Prostate gland (tissue), 2 donors: ENCODE data around the gene TMEM263. TPM values are rescaled to one million over a fixed set of nuclear protein-coding genes. Genes with fewer than 3 reads are reported as not detected.

Source experiments
- DNase-seq: peaks from one replicate; pipeline ENCODE4 v3.0.0-alpha.2; 2019; ENCODE audit warnings: low spot score
- H3K27ac ChIP-seq, 2 donors: fragments of 200-600 bp; sonication (generic); 2 replicates each; pipeline ENCODE4 v1.5.1; 2017 to 2019
- H3K27me3 ChIP-seq: fragments of 200-600 bp; sonication (generic); replicated peaks from 2 replicates; pipeline ENCODE4 v1.5.1; 2019; ENCODE audit not compliant: insufficient read depth
- H3K36me3 ChIP-seq, 2 donors: fragments of 200-600 bp; sonication (generic); 1 replicate in 1 of 2; 2 replicates in 1 of 2; pipeline versions ENCODE4 v1.5.1 to v1.8.1; 2017 to 2019
- H3K4me1 ChIP-seq: fragments of 200-600 bp; sonication (generic); replicated peaks from 2 replicates; pipeline ENCODE4 v1.5.1; 2019
- H3K4me3 ChIP-seq, 2 donors: fragments of 200-600 bp; sonication (generic); 2 replicates each; pipeline ENCODE4 v1.5.1; 2017 to 2019
- H3K9me3 ChIP-seq: fragments of 200-600 bp; sonication (generic); 2 replicates; pipeline ENCODE4 v1.5.1; 2017
- POLR2A ChIP-seq: fragments of 450-650 bp; IDR thresholded peaks from one replicate; pipeline ENCODE4 v1.6.1; 2016; ENCODE audit warnings: antibody characterized with exemption, mild to moderate bottlenecking
- POLR2AphosphoS5 ChIP-seq: sonication (generic); formaldehyde crosslinking; IDR thresholded peaks from one replicate; pipeline ENCODE4 v1.6.1; 2017; ENCODE audit warnings: antibody characterized with exemption
- WGBS: methylation state at CpG from one replicate; pipeline ENCODE4 v1.1.5; 2018; 5-methylcytosine and 5-hydroxymethylcytosine counted together
- intact Hi-C: fragments of 100-400 bp; cut with DNase I; formaldehyde crosslinking; loops from one replicate; pipeline ENCODE4 v1.14.2; 2022
- total RNA-seq, 2 donors: library from RNA; depleted of rRNA; stranded (reverse); fragments of >200 nt; gene quantifications; one replicate each; pipeline ENCODE4 v1.1.0, GENCODE V29; 2016
- TF ChIP-seq, protein P1 (sequence below), 4 experiments: fragments of 200-600 bp in 2 of 4; fragments of 450-650 bp in 2 of 4; sonication (generic) in 2 of 4; IDR thresholded peaks; 1 replicate in 3 of 4; 2 replicates in 1 of 4; pipeline ENCODE4 v1.5.1; 2016 to 2019; ENCODE audit warnings: antibody characterized with exemption in 4 of 4, mild to moderate bottlenecking in 2 of 4, moderate library complexity in 2 of 4

The TMEM263 gene
- total RNA-seq, 2 donors from 2014 or later = 41.7 to 44.4 TPM

GRCh38 chr12:106971065-106971464 lies 15.4 kb downstream of the TMEM263 start:
- H3K4me3 ChIP-seq = no peak overlapping the region
- H3K36me3 ChIP-seq = no peaks in the 10 kb centered on the region
- H3K9me3 ChIP-seq = no peaks in the 10 kb centered on the region
- no peaks in the 10 kb centered on the region for H3K4me1 ChIP-seq
- WGBS = 94% methylated on average over 2 of the region's 2 CpGs
- TF ChIP-seq, protein P1, sequence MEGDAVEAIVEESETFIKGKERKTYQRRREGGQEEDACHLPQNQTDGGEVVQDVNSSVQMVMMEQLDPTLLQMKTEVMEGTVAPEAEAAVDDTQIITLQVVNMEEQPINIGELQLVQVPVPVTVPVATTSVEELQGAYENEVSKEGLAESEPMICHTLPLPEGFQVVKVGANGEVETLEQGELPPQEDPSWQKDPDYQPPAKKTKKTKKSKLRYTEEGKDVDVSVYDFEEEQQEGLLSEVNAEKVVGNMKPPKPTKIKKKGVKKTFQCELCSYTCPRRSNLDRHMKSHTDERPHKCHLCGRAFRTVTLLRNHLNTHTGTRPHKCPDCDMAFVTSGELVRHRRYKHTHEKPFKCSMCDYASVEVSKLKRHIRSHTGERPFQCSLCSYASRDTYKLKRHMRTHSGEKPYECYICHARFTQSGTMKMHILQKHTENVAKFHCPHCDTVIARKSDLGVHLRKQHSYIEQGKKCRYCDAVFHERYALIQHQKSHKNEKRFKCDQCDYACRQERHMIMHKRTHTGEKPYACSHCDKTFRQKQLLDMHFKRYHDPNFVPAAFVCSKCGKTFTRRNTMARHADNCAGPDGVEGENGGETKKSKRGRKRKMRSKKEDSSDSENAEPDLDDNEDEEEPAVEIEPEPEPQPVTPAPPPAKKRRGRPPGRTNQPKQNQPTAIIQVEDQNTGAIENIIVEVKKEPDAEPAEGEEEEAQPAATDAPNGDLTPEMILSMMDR (IDR thresholded peaks at IDR 0.05) = no peak
- no peak for TF ChIP-seq POLR2A
- H3K27me3 ChIP-seq = no peaks in the 10 kb centered on the region
- no peak for DNase-seq
- intact Hi-C loops = no loop called here
- no peak overlapping the region for H3K27ac ChIP-seq

GRCh38 chr12:106973545-106973944 lies 17.8 kb downstream of the TMEM263 start:
- Histone ChIP-seq H3K4me3 (no peak overlapping the region), H3K4me1 (no peaks in the 10 kb centered on the region), H3K36me3 (no peaks in the 10 kb centered on the region), H3K27ac (no peak overlapping the region), H3K9me3 (no peaks in the 10 kb centered on the region), H3K27me3 (no peaks in the 10 kb centered on the region)
- TF ChIP-seq, protein P1 (IDR thresholded peaks at IDR 0.05) = no peak
- no peak for TF ChIP-seq POLR2A
- no peak for TF ChIP-seq POLR2AphosphoS5
- intact Hi-C loops = no loop called here
- no peak for DNase-seq

GRCh38 chr12:106974511-106974910 lies 18.8 kb downstream of the TMEM263 start:
- no peak for DNase-seq
- Histone ChIP-seq H3K9me3 (no peaks in the 10 kb centered on the region), H3K27ac (no peak overlapping the region), H3K36me3 (no peaks in the 10 kb centered on the region), H3K4me1 (no peaks in the 10 kb centered on the region), H3K27me3 (no peaks in the 10 kb centered on the region), H3K4me3 (no peak overlapping the region)
- intact Hi-C loops = no loop called here
- 69% methylated on average over 3 of the region's 3 CpGs for WGBS
- no peak for TF ChIP-seq POLR2A
- TF ChIP-seq, protein P1 (IDR thresholded peaks at IDR 0.05) = no peak
- TF ChIP-seq POLR2AphosphoS5 = no peak

GRCh38 chr12:106975098-106975497 lies 19.4 kb downstream of the TMEM263 start:
- no peak for DNase-seq
- no peak overlapping the region for H3K27ac ChIP-seq
- H3K9me3 ChIP-seq = no peaks in the 10 kb centered on the region
- no peaks in the 10 kb centered on the region for H3K27me3 ChIP-seq
- intact Hi-C loops = no loop called here
- 96% methylated on average over 8 of the region's 8 CpGs for WGBS
- H3K36me3 ChIP-seq = no peaks in the 10 kb centered on the region
- TF ChIP-seq POLR2A (no peak), POLR2AphosphoS5 (no peak)
- TF ChIP-seq, protein P1 (IDR thresholded peaks at IDR 0.05) = no peak
- no peak overlapping the region for H3K4me3 ChIP-seq
- no peaks in the 10 kb centered on the region for H3K4me1 ChIP-seq

GRCh38 chr12:106975993-106976658 lies 20.4 kb downstream of the TMEM263 start:
- H3K27me3 ChIP-seq = no peaks in the 10 kb centered on the region
- no peaks in the 10 kb centered on the region for H3K4me1 ChIP-seq
- no peak for DNase-seq
- no peak overlapping the region for H3K27ac ChIP-seq
- TF ChIP-seq, protein P1 (IDR thresholded peaks at IDR 0.05) = no peak
- TF ChIP-seq POLR2AphosphoS5 (no peak), POLR2A (no peak)
- H3K4me3 ChIP-seq = no peak overlapping the region
- WGBS = 93% methylated on average over 3 of the region's 3 CpGs
- intact Hi-C loops = no loop called here
- no peaks in the 10 kb centered on the region for H3K36me3 ChIP-seq
- H3K9me3 ChIP-seq = no peaks in the 10 kb centered on the region
